Neural progenitor cell (in vitro differentiated cells): ENCODE data around the gene PHF20. TPM values are rescaled to one million over a fixed set of nuclear protein-coding genes. Genes with fewer than 3 reads are reported as not detected.

ENCODE experiments used
- DNase-seq: peaks from one replicate; pipeline ENCODE4 v3.0.0-alpha.2; 2016; ENCODE audit warnings: low spot score
- H2AFZ ChIP-seq: fragments of 200-600 bp; sonication (generic); replicated peaks from 2 replicates; pipeline ENCODE4 v1.6.1; 2016; ENCODE audit warnings: antibody characterized with exemption
- H3F3A ChIP-seq: fragments of 200-600 bp; sonication (generic); 2 replicates; pipeline ENCODE4 v1.6.1; 2016; ENCODE audit warnings: antibody characterized with exemption, low read depth
- H3K27ac ChIP-seq: fragments of 200-600 bp; sonication (generic); 2 replicates; pipeline ENCODE4 v1.5.1; 2016; ENCODE audit warnings: mild to moderate bottlenecking
- H3K27me3 ChIP-seq: fragments of 200-600 bp; sonication (generic); 2 replicates; pipeline ENCODE4 v1.6.1; 2016; ENCODE audit warnings: mild to moderate bottlenecking, moderate library complexity
- H3K36me3 ChIP-seq: fragments of 200-600 bp; sonication (generic); 2 replicates; pipeline ENCODE4 v1.5.1; 2016
- H3K4me1 ChIP-seq: fragments of 200-600 bp; sonication (generic); 2 replicates; pipeline ENCODE4 v1.6.1; 2016; ENCODE audit warnings: mixed run types
- H3K4me2 ChIP-seq: fragments of 200-600 bp; sonication (generic); 2 replicates; pipeline ENCODE4 v1.6.1; 2016
- H3K4me3 ChIP-seq: fragments of 200-600 bp; sonication (generic); 2 replicates; pipeline ENCODE4 v1.5.1; 2016
- H3K79me2 ChIP-seq: fragments of 200-600 bp; sonication (generic); 2 replicates; pipeline ENCODE4 v1.6.1; 2016; ENCODE audit warnings: low read depth
- H3K9ac ChIP-seq: fragments of 200-600 bp; sonication (generic); 2 replicates; pipeline ENCODE4 v1.6.1; 2016
- H3K9me3 ChIP-seq: fragments of 200-600 bp; sonication (generic); 2 replicates; pipeline ENCODE4 v1.5.1; 2016; ENCODE audit warnings: low read depth
- H4K20me1 ChIP-seq: fragments of 200-600 bp; sonication (generic); 2 replicates; pipeline ENCODE4 v1.6.1; 2016; ENCODE audit warnings: low read depth
- H3K27ac Mint-ChIP-seq: 3 replicates; pipeline ENCODE4 v1.8.0; 2021; ENCODE audit warnings: mixed read lengths
- H3K27me3 Mint-ChIP-seq: 2 replicates; pipeline ENCODE4 v1.8.0; 2022; ENCODE audit warnings: low read depth, mild to moderate bottlenecking, inconsistent platforms, moderate library complexity, mixed read lengths; ENCODE audit not compliant: insufficient read depth
- H3K36me3 Mint-ChIP-seq: 3 replicates; pipeline ENCODE4 v1.8.0; 2021; ENCODE audit warnings: mixed read lengths
- H3K4me1 Mint-ChIP-seq: 3 replicates; pipeline ENCODE4 v1.8.0; 2021; ENCODE audit warnings: mixed read lengths
- H3K4me3 Mint-ChIP-seq: 3 replicates; pipeline ENCODE4 v1.8.0; 2021; ENCODE audit warnings: mild to moderate bottlenecking, moderate library complexity, mixed read lengths
- H3K9me3 Mint-ChIP-seq: 3 replicates; pipeline ENCODE4 v1.8.0; 2020; ENCODE audit warnings: mixed read lengths
- CTCF ChIP-seq: fragments of 200-600 bp; sonication (generic); IDR thresholded peaks from 2 replicates; pipeline ENCODE4 v1.5.1; 2017; ENCODE audit warnings: antibody characterized with exemption, mild to moderate bottlenecking
- EZH2 ChIP-seq: fragments of 200-600 bp; sonication (generic); IDR thresholded peaks from 2 replicates; pipeline ENCODE4 v1.6.1; 2017; ENCODE audit warnings: antibody characterized with exemption, mild to moderate bottlenecking, moderate library complexity
- EZH2phosphoT487 ChIP-seq: fragments of 200-600 bp; sonication (generic); IDR thresholded peaks from 2 replicates; pipeline ENCODE4 v1.6.1; 2017; ENCODE audit warnings: antibody characterized with exemption
- total RNA-seq: library from RNA; depleted of rRNA; stranded (reverse); fragments of >200 nt; gene quantifications from 2 replicates; pipeline ENCODE4 v1.2.3, GENCODE V29; 2015; ENCODE audit warnings: low replicate concordance

Gene PHF20
- total RNA-seq, 1 donor from 2014 or later, result 54.7 TPM

DNA sequence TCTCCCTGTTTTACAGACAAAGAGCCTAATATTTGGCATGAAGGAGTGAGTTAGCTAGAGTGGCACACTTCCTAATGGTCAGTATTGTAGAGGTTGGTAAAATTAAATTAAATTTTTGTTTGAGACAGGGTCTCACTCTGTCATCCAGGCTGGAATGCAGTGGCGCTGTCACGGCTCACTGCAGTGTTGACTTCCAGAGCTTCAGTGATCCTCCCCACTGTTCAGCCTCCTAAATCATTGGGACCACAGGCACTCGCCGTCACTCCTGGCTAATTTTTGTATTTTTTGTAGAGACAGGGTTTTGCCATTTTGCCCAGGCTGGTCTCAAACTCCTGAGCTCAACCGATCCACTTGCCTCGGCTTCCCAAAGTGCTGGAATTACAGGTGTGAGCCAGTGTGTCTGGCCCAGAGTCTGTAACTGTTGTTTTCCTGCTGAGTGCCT is 111.5 kb downstream of the PHF20 start:
- H3K4me2 ChIP-seq, result no peak overlapping the region
- H3K9ac ChIP-seq, result no peak overlapping the region
- H3K27me3 Mint-ChIP-seq, result no peaks in the 10 kb centered on the region
- H3K4me1 Mint-ChIP-seq, result peaks cover 7% of the 10 kb centered on the region
- H3K79me2 ChIP-seq, result peaks cover 6% of the 10 kb centered on the region
- H3K36me3 Mint-ChIP-seq, result peaks cover 5% of the 10 kb centered on the region
- H2AFZ ChIP-seq, result no peak overlapping the region
- no peaks in the 10 kb centered on the region for H3K9me3 ChIP-seq
- peaks cover 9% of the 10 kb centered on the region for H3F3A ChIP-seq
- no peaks in the 10 kb centered on the region for H3K4me1 ChIP-seq
- no peaks in the 10 kb centered on the region for H3K36me3 ChIP-seq
- H3K9me3 Mint-ChIP-seq, result no peaks in the 10 kb centered on the region
- H3K27ac Mint-ChIP-seq, result no peak overlapping the region
- no peak overlapping the region for H3K27ac ChIP-seq
- no peak for DNase-seq
- no peak for TF ChIP-seq EZH2
- no peak for TF ChIP-seq EZH2phosphoT487
- TF ChIP-seq CTCF, result no peak
- peaks cover 14% of the 10 kb centered on the region for H4K20me1 ChIP-seq
- no peaks in the 10 kb centered on the region for H3K27me3 ChIP-seq
- no peak overlapping the region for H3K4me3 ChIP-seq
- H3K4me3 Mint-ChIP-seq, result no peak overlapping the region

DNA sequence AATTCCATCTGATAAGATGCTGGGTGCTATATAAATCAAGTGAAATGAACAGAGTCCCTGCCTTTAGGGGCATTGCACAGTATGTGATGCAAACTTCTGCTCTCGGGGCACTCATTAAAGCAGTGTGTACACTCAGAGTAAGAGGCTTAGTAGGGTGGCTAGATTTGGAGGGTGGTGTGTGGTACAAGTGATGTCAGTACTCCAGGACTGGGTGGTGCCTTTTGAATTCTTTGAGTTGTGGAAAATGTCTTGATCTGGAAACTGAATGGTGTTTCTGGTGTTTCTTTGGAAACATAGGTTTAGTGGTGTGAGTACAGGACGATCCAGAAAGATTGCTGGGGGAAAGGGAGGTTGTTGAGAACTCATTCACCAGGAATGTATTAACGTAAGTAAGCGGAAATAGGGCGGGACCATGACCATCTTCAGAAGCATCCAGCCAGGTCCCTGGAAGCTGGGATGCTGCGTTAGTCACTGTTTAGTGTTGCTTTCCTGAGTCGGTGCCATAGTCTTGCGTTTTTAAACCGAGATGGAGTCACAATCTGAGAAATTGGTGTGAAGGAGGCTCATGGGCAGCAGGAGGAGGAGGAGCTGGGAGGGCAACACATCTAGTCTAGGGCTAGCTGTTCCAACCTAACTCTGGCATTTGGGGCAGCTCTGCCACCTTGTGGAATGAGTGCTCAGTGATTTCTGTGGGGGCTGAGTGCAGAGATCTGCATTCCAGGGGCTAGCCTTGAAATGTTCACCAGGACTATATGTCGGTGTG is 112.1 kb downstream of the PHF20 start:
- peak; percentile 68 for TF ChIP-seq CTCF
- TF ChIP-seq EZH2phosphoT487, result no peak
- Histone ChIP-seq H3K79me2 (peaks cover 6% of the 10 kb centered on the region), H3K4me3 (no peak overlapping the region), H3K4me2 (no peak overlapping the region), H3K9me3 (no peaks in the 10 kb centered on the region), H3K27me3 (no peaks in the 10 kb centered on the region), H3K27ac (no peak overlapping the region), H3F3A (peaks cover 9% of the 10 kb centered on the region), H3K9ac (no peak overlapping the region), H2AFZ (no peak overlapping the region), H3K4me1 (no peaks in the 10 kb centered on the region), H3K36me3 (no peaks in the 10 kb centered on the region), H4K20me1 (peaks cover 14% of the 10 kb centered on the region)
- Mint-ChIP-seq H3K9me3 (no peaks in the 10 kb centered on the region), H3K27ac (no peak overlapping the region), H3K4me3 (no peak overlapping the region), H3K27me3 (no peaks in the 10 kb centered on the region), H3K4me1 (peaks cover 7% of the 10 kb centered on the region), H3K36me3 (peaks cover 5% of the 10 kb centered on the region)
- peak; percentile 76 for DNase-seq

- no peaks in the 10 kb centered on the region for H3K9me3 Mint-ChIP-seq
- H3K4me1 Mint-ChIP-seq, result peaks cover 7% of the 10 kb centered on the region
- peaks cover 5% of the 10 kb centered on the region for H3K36me3 Mint-ChIP-seq
- Histone ChIP-seq H3K4me1 (no peaks in the 10 kb centered on the region), H3K36me3 (no peaks in the 10 kb centered on the region), H3K9me3 (no peaks in the 10 kb centered on the region), H3K79me2 (peaks cover 6% of the 10 kb centered on the region), H3K4me2 (no peak overlapping the region), H3K9ac (no peak overlapping the region), H4K20me1 (peaks cover 14% of the 10 kb centered on the region), H3F3A (peaks cover 9% of the 10 kb centered on the region), H3K27me3 (no peaks in the 10 kb centered on the region), H3K27ac (no peak overlapping the region), H2AFZ (no peak overlapping the region), H3K4me3 (no peak overlapping the region)
- no peak for DNase-seq
- H3K4me3 Mint-ChIP-seq, result no peak overlapping the region
- no peaks in the 10 kb centered on the region for H3K27me3 Mint-ChIP-seq
- TF ChIP-seq EZH2, result no peak
- TF ChIP-seq CTCF, result no peak
- no peak for TF ChIP-seq EZH2phosphoT487
- H3K27ac Mint-ChIP-seq, result no peak overlapping the region
Measured at GRCh38 chr20:35884541-35884865, 112.7 kb downstream of the PHF20 start.
